Measurements from ENCODE around the gene EOLA2.

DNA sequence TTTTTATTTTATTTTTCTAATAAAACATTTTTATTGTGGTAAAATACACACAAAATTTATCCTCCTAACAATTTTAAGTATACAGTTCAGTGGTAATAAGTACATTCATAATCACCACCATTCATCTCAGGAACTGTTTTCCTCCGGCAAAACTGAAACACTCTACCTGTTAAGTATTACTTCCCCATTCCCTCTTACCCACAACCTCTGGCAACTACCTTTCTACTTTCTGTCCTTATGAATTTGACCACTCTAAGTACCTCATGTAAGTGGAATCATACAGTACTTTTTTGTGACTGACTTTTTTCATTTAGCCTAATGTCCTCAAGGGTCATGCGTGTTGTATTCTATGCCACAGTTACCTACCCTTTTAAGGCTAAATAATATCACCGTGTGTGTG is 30.0 kb downstream of the EOLA2 start:
- TF ChIP-seq POLR2AphosphoS5 (IDR thresholded peaks at IDR 0.05; ENCODE audit: low read depth, low read length) (no peak), TAF1 (IDR thresholded peaks at IDR 0.05; ENCODE audit: borderline replicate concordance, insufficient read depth, low read length) (no peak), SIN3A (IDR thresholded peaks at IDR 0.05; ENCODE audit: borderline replicate concordance, insufficient read depth, low read length) (no peak)

All from PFSK-1 (cell line).